NT2/D1 (cell line): ENCODE measurements around the gene CMTM6.

ENCODE experiments used
- SUZ12 ChIP-seq: IDR thresholded peaks from 2 replicates; pipeline ENCODE4 v1.6.1; 2011; ENCODE audit not compliant: insufficient read length, insufficient read depth; ENCODE audit errors: extremely low read depth
- ZNF274 ChIP-seq: IDR thresholded peaks from 2 replicates; pipeline ENCODE4 v1.6.1; 2011; ENCODE audit warnings: mild to moderate bottlenecking, low read depth, low read length

GRCh38 chr3:32459450-32459849 lies 43.2 kb downstream of the CMTM6 start:
- TF ChIP-seq ZNF274 (no peak), SUZ12 (no peak)
